ENCODE data around the gene SLC9C1. TPM values are rescaled to one million over a fixed set of nuclear protein-coding genes. Genes with fewer than 3 reads are reported as not detected.

SLC9C1 gene
- total and polyA plus RNA-seq, 2 of the 4 experiments (the other 2 are of a cell fraction), result not detected

GRCh38 chr3:112247350-112247749 is 46.7 kb downstream of the SLC9C1 start:
- Histone ChIP-seq H3K56ac (ENCODE audit: extremely low read depth, insufficient read depth, low read length) (no peak overlapping the region), H2AFZ (replicated peaks; ENCODE audit: low read length, poor library complexity) (no peak overlapping the region), H4K8ac (ENCODE audit: low read depth in 2 of 2, low read length in 2 of 2) (no peak overlapping the region), H3K9me1 (ENCODE audit: insufficient read depth, low read length) (no peaks in the 10 kb centered on the region), H3K9ac (ENCODE audit: low read depth, low read length) (no peak overlapping the region), H4K5ac (ENCODE audit: low read depth, low read length) (no peak overlapping the region), H3K27me3 (ENCODE audit: control insufficient read depth, insufficient read depth, low read length) (no peaks in the 10 kb centered on the region), H2BK15ac (ENCODE audit: low read depth, low read length) (no peak overlapping the region), H3K14ac (replicated peaks; ENCODE audit: low read depth, low read length) (no peak overlapping the region), H2AK5ac (ENCODE audit: low read depth, low read length) (no peak overlapping the region), H4K91ac (ENCODE audit: insufficient read depth, low read depth, low read length) (no peak overlapping the region), H3K79me1 (ENCODE audit: low read depth in 1 of 2, low read length in 2 of 2) (no peaks in the 10 kb centered on the region), H3K9me3 (ENCODE audit: control insufficient read depth, insufficient read depth, low read length) (no peaks in the 10 kb centered on the region), H2AK9ac (replicated peaks; ENCODE audit: low read depth, low read length, poor library complexity) (no peak overlapping the region), H3K4me2 (ENCODE audit: low read depth, low read length) (no peak overlapping the region), H3K4me3 (ENCODE audit: insufficient read depth, low read depth, low read length) (no peak overlapping the region), H4K20me1 (ENCODE audit: insufficient read depth, low read length) (no peaks in the 10 kb centered on the region), H2BK5ac (ENCODE audit: low read depth, low read length, poor library complexity, severe bottlenecking) (no peak overlapping the region), H3K4me1 (ENCODE audit: control insufficient read depth, insufficient read depth, low read length) (no peaks in the 10 kb centered on the region), H3K23ac (ENCODE audit: low read depth, low read length) (no peak overlapping the region), H3K36me3 (ENCODE audit: control insufficient read depth, insufficient read depth, low read length) (no peaks in the 10 kb centered on the region), H3K18ac (ENCODE audit: low read depth, low read length) (no peak overlapping the region), H3K27ac (ENCODE audit: insufficient read depth, low read length) (no peak overlapping the region), H2BK20ac (ENCODE audit: low read depth, low read length) (no peak overlapping the region), H3K4ac (ENCODE audit: low read depth, low read length) (no peak overlapping the region), H2BK120ac (ENCODE audit: low read depth, low read length) (no peak overlapping the region)
- CTCF ChIA-PET, result interaction anchor here (1.0 kb wide), 1 partner anchor 110 kb away, joined by 3 read pairs; no protein-coding TSS in a partner anchor
- no peak for TF ChIP-seq RFX5 (IDR thresholded peaks at IDR 0.05; ENCODE audit: low read depth, low read length)
- no peak for TF ChIP-seq CEBPB (IDR thresholded peaks at IDR 0.05; ENCODE audit: low read depth, low read length)
- TF ChIP-seq FOS (IDR thresholded peaks at IDR 0.05; ENCODE audit: low read depth, low read length), result no peak
- TF ChIP-seq ELK1 (IDR thresholded peaks at IDR 0.05; ENCODE audit: borderline replicate concordance, low read depth, low read length), result no peak
- no peak for TF ChIP-seq USF2 (IDR thresholded peaks at IDR 0.05; ENCODE audit: low read depth, low read length)
- TF ChIP-seq MXI1 (IDR thresholded peaks at IDR 0.05; ENCODE audit: borderline replicate concordance, low read depth, low read length), result no peak
- POLR2A ChIA-PET (ENCODE audit: unreplicated experiment), result interaction anchor here (0.6 kb wide), 1 partner anchor 618 kb away, joined by 3 read pairs; no protein-coding TSS in a partner anchor
- in situ Hi-C loops (cut with MboI; ENCODE audit: low sequenced_read_pairs) (no loop called here), dilution Hi-C loops (cut with HindIII; ENCODE audit: low sequenced_read_pairs, unreplicated experiment) (no loop called here), intact Hi-C loops (cut with micrococcal nuclease) (no loop called here)
- no peak for ATAC-seq (ENCODE audit: low read depth)
- no peak for DNase-seq
- WGBS, 2 experiments (ENCODE audit: extremely low coverage in 2 of 2, insufficient read length in 1 of 2), result no CpG with 5 or more reads among the region's 2 CpGs
- no TSS peak for BruUV-seq (replicated peaks)

Measured in IMR-90 (cell line).